Fibroblast of mammary gland (primary cell): ENCODE data around the gene ID3.

Experiments used
- DNase-seq: peaks from one replicate; pipeline ENCODE4 v3.0.0-alpha.2; 2010; ENCODE audit warnings: low read depth
- H3K4me3 ChIP-seq: 2 replicates; pipeline ENCODE4 v1.5.1; 2011; ENCODE audit warnings: low read depth, mild to moderate bottlenecking, low read length, moderate library complexity; ENCODE audit not compliant: control insufficient read depth
- TF ChIP-seq, protein P1 (sequence below): conservative IDR thresholded peaks from 2 replicates; pipeline ENCODE4 v1.5.1; 2011; ENCODE audit warnings: low read depth, low read length, inconsistent platforms; ENCODE audit not compliant: control insufficient read depth, insufficient read depth

Gene ID3

DNA sequence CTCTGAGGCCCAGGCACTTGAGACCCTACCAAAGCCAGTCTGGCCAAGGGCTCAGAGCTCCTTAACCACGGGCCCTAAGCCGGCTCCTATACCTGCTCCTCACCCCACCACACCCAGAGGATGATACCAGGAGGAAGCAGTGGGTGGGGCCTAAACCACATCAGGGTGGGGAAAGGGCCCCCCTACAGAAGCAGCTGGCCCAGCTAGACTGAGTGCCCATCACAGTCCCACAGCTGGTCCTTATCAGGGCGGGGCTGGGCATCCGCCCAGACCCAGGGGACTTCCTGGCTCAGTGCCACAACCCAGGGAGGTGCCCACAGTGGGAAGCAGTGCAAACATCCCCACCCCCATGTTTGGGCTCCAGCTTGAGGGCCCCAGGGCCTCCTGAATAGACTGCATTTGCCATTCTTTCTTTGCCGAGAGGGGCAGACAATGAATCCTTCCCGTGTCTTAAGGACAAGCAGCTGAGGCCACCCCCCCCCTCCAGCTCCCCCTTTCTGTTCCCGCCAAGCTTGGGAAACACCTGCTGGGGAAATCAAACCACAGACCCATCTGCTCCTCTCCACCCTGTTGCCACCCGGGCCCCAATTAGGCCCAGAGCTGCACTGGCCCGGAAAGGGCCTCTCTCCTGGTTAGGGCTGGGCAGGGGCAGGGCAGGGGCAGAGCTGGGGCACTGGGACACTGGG is 34.4 kb downstream of the ID3 start:
- DNase-seq = no peak
- TF ChIP-seq, protein P1, sequence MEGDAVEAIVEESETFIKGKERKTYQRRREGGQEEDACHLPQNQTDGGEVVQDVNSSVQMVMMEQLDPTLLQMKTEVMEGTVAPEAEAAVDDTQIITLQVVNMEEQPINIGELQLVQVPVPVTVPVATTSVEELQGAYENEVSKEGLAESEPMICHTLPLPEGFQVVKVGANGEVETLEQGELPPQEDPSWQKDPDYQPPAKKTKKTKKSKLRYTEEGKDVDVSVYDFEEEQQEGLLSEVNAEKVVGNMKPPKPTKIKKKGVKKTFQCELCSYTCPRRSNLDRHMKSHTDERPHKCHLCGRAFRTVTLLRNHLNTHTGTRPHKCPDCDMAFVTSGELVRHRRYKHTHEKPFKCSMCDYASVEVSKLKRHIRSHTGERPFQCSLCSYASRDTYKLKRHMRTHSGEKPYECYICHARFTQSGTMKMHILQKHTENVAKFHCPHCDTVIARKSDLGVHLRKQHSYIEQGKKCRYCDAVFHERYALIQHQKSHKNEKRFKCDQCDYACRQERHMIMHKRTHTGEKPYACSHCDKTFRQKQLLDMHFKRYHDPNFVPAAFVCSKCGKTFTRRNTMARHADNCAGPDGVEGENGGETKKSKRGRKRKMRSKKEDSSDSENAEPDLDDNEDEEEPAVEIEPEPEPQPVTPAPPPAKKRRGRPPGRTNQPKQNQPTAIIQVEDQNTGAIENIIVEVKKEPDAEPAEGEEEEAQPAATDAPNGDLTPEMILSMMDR = no peak
- no peak overlapping the region for H3K4me3 ChIP-seq

DNA sequence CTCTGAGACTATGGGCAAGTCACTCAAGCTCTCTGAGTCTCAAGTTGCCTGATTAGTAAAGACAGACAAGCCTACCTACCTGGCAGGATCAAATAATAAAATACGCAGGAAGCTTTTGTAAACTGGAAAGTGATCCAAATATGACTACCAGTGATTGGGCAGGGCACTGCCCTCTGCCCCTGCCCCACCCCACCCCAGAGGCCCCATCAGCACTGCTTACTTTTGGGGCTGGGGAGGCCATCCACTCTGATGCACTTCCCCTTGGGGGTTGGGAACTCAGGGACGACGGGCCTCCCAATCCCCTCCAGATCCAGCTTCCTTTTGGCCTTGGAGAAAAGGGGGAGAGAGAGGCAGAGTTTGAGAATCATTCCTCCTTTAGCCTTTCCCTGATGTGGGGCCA is 35.1 kb downstream of the ID3 start:
- no peak overlapping the region for H3K4me3 ChIP-seq
- no peak for DNase-seq
- TF ChIP-seq, protein P1 = no peak

DNA sequence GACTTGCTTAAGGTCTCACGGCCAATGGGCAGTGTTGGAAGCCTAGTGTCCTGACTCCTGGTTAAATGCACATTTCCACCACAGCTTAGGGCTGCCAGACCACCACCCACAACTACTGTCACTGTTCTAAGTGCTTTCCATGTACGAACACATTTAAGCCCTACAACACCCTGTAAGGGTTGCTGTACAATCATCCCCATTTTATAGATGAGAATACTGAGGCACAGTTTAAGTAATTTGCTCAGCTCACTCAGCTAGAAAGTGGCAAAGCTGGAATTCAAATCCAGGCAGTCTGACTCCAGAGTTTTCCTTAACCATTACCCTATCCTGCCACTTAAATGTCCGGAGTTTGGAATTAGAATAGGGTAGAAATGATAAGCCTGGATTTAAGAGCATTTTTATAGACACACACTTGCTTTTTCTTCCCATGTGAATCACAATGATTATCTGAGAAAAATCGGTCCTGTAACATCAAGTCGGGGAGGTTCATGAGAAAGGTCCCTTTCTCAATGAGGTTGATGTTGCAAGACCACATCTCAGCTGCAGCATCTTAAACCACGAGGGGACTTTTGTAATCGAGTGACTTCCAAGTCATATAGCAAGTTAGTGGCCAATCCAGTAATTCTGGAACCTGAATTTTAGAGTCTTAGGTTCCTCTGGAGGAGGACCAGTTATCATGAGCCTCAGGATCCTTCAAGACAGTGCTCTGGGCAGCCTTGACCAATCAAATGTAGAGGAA is 36.9 kb downstream of the ID3 start:
- TF ChIP-seq, protein P1 = no peak
- DNase-seq = peak; percentile 44
- no peak overlapping the region for H3K4me3 ChIP-seq

DNA sequence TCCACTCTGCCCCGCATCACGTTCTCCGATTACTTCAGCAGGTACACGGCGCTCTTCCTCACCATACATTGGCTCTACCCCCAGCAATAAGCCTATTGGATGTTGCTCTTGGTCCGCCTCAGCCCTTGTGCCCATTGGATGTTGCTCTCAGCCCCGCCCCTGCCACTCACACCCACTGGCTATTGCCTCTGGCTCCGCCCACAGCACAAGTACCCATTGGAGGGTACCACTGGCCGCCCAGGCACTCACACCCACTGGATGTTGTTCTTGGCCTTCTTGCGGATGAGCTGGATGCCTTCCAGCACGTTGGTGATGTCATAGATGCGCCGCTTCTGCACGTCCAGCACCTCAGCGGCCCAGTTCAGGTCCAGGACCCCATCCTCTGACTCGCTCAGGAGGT is 37.7 kb downstream of the ID3 start:
- no peak overlapping the region for H3K4me3 ChIP-seq
- TF ChIP-seq, protein P1 = no peak
- DNase-seq = peak; percentile 21

DNA sequence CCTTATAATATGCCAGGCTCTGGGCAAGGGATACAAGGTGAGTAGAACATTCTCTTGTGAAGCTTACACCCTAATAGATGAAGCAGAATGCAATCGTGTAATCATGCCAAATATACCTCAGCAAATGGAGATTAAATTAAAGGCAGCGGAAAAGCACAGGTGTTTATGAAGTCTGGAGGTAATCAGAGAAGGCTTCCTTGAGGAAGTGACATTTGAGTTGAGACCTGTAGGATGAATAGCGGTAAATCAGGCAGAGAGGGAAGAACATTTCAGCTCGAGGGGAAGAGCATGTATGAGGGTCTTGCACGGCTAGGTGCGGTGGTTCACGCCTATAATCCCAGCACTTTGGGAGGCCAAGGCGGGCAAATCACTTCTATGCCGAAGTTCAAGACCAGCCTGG is 41.7 kb downstream of the ID3 start:
- DNase-seq = no peak
- H3K4me3 ChIP-seq = no peak overlapping the region
- TF ChIP-seq, protein P1 = no peak

DNA sequence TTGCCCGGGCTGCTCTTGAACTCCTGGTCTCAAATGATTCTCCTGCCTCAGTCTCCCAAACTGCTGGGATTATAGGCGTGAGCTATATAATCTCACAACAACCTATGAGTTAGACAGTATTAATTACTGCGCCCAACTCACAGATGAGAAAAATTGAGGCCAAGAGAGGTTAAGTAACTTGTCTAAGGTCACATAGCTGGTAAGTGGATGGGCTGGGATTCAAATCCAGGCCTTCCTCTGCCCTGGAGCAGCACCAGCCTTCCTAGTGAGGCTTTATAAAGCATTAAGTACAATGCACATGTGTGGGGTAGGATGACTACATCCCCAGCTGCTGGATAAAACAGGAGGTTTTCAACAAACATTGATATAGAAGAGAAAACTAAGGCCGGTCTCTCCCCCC is 43.4 kb downstream of the ID3 start:
- TF ChIP-seq, protein P1 = no peak
- no peak for DNase-seq

More for the DNA sequence above, 43.4 kb downstream of the ID3 start:
- H3K4me3 ChIP-seq = no peak overlapping the region
